Nephron progenitor cell (in vitro differentiated cells): ENCODE data around the gene VIPR1.

Experiments
- DNase-seq: peaks from one replicate; pipeline ENCODE4 v3.0.0; 2021
- H3K27ac Mint-ChIP-seq: 2 replicates; pipeline ENCODE4 v1.8.0; 2021; ENCODE audit warnings: mild to moderate bottlenecking, moderate library complexity, mixed read lengths
- H3K27me3 Mint-ChIP-seq: 2 replicates; pipeline ENCODE4 v1.8.0; 2021; ENCODE audit warnings: mild to moderate bottlenecking, low read depth, mixed read lengths; ENCODE audit not compliant: poor library complexity
- H3K36me3 Mint-ChIP-seq: 2 replicates; pipeline ENCODE4 v1.8.0; 2021; ENCODE audit warnings: low read depth, mixed read lengths
- H3K4me1 Mint-ChIP-seq: 2 replicates; pipeline ENCODE4 v1.8.0; 2021; ENCODE audit warnings: mixed read lengths
- H3K4me3 Mint-ChIP-seq: 2 replicates; pipeline ENCODE4 v1.8.0; 2021; ENCODE audit warnings: mild to moderate bottlenecking, moderate library complexity, mixed read lengths
- H3K9me3 Mint-ChIP-seq: 2 replicates; pipeline ENCODE4 v1.8.0; 2021; ENCODE audit warnings: mild to moderate bottlenecking, moderate library complexity, mixed read lengths
- TF ChIP-seq, protein P1 (sequence below): fragments of 200-600 bp; sonication (generic); IDR thresholded peaks from 2 replicates; pipeline ENCODE4 v1.5.0; 2021; ENCODE audit warnings: antibody characterized with exemption

VIPR1 gene

DNA sequence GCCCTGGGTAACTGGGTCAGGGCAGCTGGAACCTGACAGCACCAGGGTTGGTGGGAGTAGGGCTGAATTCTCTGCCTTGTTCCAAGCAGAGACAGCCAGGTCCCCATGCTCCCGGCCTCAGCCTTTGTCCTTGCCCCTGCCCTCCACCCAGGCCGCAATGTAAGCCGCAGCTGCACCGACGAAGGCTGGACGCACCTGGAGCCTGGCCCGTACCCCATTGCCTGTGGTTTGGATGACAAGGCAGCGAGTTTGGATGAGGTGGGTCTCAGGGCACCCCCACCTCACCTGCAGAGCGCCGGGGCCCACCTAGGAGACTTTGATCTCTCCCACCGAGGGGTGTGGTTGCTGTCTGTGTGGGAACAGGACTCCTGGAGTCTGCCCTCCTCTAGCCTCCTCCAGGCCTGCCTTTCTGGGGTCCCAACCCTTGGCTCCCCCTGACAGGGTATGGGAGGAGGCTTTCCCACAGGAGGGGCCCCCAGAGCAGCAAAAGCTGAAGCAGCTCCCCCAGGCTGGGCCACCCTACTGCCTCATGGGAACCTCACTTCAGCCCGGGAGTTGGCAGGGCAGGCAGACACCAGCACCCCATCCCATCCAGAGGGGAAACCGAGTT, 23.4 kb downstream of the VIPR1 start:
- TF ChIP-seq, protein P1, sequence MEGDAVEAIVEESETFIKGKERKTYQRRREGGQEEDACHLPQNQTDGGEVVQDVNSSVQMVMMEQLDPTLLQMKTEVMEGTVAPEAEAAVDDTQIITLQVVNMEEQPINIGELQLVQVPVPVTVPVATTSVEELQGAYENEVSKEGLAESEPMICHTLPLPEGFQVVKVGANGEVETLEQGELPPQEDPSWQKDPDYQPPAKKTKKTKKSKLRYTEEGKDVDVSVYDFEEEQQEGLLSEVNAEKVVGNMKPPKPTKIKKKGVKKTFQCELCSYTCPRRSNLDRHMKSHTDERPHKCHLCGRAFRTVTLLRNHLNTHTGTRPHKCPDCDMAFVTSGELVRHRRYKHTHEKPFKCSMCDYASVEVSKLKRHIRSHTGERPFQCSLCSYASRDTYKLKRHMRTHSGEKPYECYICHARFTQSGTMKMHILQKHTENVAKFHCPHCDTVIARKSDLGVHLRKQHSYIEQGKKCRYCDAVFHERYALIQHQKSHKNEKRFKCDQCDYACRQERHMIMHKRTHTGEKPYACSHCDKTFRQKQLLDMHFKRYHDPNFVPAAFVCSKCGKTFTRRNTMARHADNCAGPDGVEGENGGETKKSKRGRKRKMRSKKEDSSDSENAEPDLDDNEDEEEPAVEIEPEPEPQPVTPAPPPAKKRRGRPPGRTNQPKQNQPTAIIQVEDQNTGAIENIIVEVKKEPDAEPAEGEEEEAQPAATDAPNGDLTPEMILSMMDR: no peak
- Mint-ChIP-seq H3K4me3 (no peak overlapping the region), H3K4me1 (peaks cover 19% of the 10 kb centered on the region)

DNA sequence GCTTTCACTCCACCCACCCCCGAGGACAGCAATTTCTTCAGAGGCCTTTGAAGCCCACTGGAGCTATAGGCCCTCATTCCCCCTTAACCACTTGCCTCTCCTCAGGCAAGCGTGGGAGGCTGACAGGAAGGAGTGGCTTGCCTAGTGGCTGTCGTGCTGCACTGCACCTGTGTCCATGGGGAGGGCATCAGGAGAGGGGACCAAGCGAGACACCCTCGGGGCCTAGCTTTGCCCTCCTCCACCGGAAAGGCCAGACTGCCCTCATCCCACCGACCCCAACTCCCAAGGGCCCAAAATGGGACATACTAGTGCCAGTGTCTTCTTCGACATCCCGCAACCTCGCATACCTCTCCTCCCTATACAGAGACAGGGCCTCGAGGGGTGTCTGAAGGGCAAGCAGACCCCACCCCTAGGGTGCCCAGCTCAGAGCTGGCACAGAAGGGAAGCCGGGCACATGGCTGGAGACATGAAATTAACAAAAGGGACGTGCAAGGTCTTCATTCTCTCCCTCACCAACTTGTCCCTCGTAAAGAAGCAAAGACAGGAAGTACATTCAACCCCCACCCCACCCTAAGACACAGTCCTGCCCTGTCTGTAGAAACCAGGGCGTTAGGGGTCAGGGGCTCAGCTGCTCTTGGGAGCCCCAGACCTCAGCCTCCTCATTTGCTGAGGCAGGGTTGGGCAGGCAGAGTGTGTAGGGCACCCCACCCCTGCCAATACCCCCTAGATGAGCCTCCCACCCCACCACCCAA, 24.3 kb downstream of the VIPR1 start:
- Mint-ChIP-seq H3K9me3 (no peaks in the 10 kb centered on the region), H3K4me3 (no peak overlapping the region), H3K27me3 (peaks cover 10% of the 10 kb centered on the region), H3K36me3 (no peaks in the 10 kb centered on the region), H3K27ac (no peak overlapping the region), H3K4me1 (peaks cover 19% of the 10 kb centered on the region)
- no peak for DNase-seq
- TF ChIP-seq, protein P1: no peak

More for the DNA sequence above, 23.4 kb downstream of the VIPR1 start:
- no peak for DNase-seq
- Mint-ChIP-seq H3K27me3 (peaks cover 10% of the 10 kb centered on the region), H3K27ac (no peak overlapping the region), H3K9me3 (no peaks in the 10 kb centered on the region), H3K36me3 (no peaks in the 10 kb centered on the region)

DNA sequence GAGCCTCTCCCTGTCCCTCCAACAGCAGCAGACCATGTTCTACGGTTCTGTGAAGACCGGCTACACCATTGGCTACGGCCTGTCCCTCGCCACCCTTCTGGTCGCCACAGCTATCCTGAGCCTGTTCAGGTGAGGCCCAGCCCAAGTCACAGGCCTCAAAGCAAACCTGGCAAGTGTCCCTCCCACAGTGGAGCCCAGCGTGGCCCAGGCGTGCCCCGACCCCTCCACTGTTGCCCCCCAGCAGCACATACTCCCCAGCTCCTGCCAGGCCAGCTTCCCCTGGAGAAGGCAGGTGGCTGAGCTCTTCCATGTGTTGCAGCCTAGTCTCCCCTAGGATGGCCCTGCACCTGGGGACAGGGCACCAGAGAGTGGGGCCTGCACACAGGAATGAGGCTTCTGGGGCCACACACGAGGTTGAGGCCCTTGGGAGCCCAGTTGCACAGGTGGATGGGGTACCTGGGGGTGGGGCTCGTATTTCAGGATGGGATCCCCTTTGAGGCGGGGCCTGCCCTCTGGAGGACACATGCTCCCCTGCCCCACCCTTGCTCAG, 25.0 kb downstream of the VIPR1 start:
- TF ChIP-seq, protein P1: no peak
- Mint-ChIP-seq H3K27ac (no peak overlapping the region), H3K4me1 (peaks cover 19% of the 10 kb centered on the region), H3K36me3 (no peaks in the 10 kb centered on the region), H3K4me3 (no peak overlapping the region), H3K27me3 (peaks cover 14% of the 10 kb centered on the region), H3K9me3 (no peaks in the 10 kb centered on the region)
- no peak for DNase-seq

DNA sequence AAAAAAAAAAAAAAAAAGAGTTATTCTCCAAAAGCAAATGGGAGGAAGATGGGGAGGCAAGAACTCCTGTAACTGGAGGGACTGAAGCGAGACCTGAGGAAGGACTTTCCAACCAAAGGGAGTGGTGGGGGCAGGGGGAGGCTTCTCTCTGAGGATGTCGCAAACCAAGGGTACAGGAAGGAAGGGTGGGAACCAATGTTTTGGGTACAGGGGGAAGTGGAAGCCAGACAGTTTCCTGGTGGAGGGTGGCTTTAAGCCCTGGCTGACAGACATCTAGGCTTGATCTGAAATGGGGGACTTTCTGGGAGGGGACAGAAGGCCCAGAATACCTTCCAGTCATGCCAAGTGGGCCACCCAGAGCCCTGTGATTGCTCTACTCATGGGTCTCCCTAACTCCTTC, 27.0 kb downstream of the VIPR1 start:
- H3K9me3 Mint-ChIP-seq: no peaks in the 10 kb centered on the region
- H3K27ac Mint-ChIP-seq: no peak overlapping the region
- H3K36me3 Mint-ChIP-seq: no peaks in the 10 kb centered on the region
- no peak overlapping the region for H3K4me3 Mint-ChIP-seq
- TF ChIP-seq, protein P1: no peak
- DNase-seq: no peak
- H3K4me1 Mint-ChIP-seq: peaks cover 19% of the 10 kb centered on the region
- H3K27me3 Mint-ChIP-seq: peaks cover 22% of the 10 kb centered on the region

DNA sequence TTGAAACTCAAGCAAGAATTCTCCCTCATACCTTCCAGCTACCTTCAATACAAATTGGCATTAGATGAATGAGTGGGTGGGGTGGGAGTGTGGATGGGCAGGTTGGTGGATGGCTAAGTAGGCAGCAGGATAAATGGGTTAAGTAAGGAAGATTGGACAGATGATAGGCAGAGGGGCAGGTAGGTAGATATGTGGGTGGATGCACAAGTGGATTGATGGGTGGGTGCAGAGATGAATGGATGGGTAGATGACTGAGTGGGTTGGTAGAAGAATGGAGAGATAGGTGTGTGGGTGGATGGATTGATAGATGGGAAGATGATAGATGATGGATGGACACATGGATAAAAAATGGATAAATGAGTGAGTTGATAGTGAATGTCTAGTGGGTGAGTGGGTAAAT, 27.6 kb downstream of the VIPR1 start:
- Mint-ChIP-seq H3K36me3 (no peaks in the 10 kb centered on the region), H3K4me1 (peaks cover 16% of the 10 kb centered on the region), H3K27me3 (peaks cover 22% of the 10 kb centered on the region), H3K9me3 (no peaks in the 10 kb centered on the region), H3K27ac (no peak overlapping the region), H3K4me3 (no peak overlapping the region)
- no peak for DNase-seq
- TF ChIP-seq, protein P1: no peak
